Endothelial cell of umbilical vein (primary cell): ENCODE data around the gene GLDC. TPM values are rescaled to one million over a fixed set of nuclear protein-coding genes. Genes with fewer than 3 reads are reported as not detected.

Source experiments
- BruUV-seq: library from RNA; stranded (reverse); fragments of 400-500 nt; replicated peaks from 2 replicates; lab custom pipeline; 2021; lab: Mats Ljungman, UMichigan
- CTCF ChIA-PET: fragments of 300-600, 350-600 bp; sonication (Branson Sonifier 250); formaldehyde crosslinking; loops from one replicate; lab custom pipeline; 2021; ENCODE audit warnings: antibody characterized with exemption, inconsistent platforms; lab: Charles Lee
- POLR2A ChIA-PET: fragments of 300-600, 350-600 bp; sonication (Branson Sonifier 250); formaldehyde crosslinking; loops from one replicate; lab custom pipeline; 2021; ENCODE audit warnings: antibody characterized with exemption, inconsistent platforms; lab: Charles Lee
- DNase-seq: peaks from one replicate; pipeline ENCODE4 v3.0.0-alpha.2; 2011; ENCODE audit warnings: low read depth, low spot score
- FAIRE-seq: peaks from 2 replicates; lab custom pipeline; 2011; peaks lifted over from hg19 to GRCh38; lab: Jason Lieb, UNC
- H2AFZ ChIP-seq: 2 replicates; pipeline ENCODE4 v1.6.0; 2012; ENCODE audit warnings: low read depth, low read length, control low read depth, inconsistent platforms
- H3K27ac ChIP-seq: 2 replicates; pipeline ENCODE4 v1.5.1; 2011; ENCODE audit warnings: low read depth, mild to moderate bottlenecking, control low read depth, low read length, moderate library complexity; ENCODE audit not compliant: insufficient read depth
- H3K27me3 ChIP-seq, 2 experiments: 2 replicates each; pipeline versions ENCODE4 v1.6.0 to v1.6.1; 2011; ENCODE audit warnings: low read length in 2 of 2, mixed read lengths in 1 of 2; ENCODE audit not compliant: control insufficient read depth in 2 of 2, insufficient read depth in 2 of 2
- H3K36me3 ChIP-seq, 2 experiments: 2 replicates in 1 of 2; 3 replicates in 1 of 2; pipeline ENCODE4 v1.5.1; 2011; ENCODE audit warnings: low read length in 2 of 2, mild to moderate bottlenecking in 1 of 2, moderate library complexity in 1 of 2; ENCODE audit not compliant: control insufficient read depth in 2 of 2, insufficient read depth in 2 of 2; ENCODE audit errors: extremely low read depth in 1 of 2
- H3K4me1 ChIP-seq: 3 replicates; pipeline ENCODE4 v1.5.1; 2011; ENCODE audit warnings: mild to moderate bottlenecking, low read length; ENCODE audit not compliant: control insufficient read depth, insufficient read depth; ENCODE audit errors: extremely low read depth
- H3K4me2 ChIP-seq: 2 replicates; pipeline ENCODE4 v1.6.1; 2011; ENCODE audit warnings: low read length, control low read depth, mixed read lengths; ENCODE audit not compliant: insufficient read depth
- H3K4me3 ChIP-seq, 3 experiments: fragments of 200-600 bp in 1 of 3; sonication (generic), shearing (Covaris generic) in 1 of 3; replicated peaks in 1 of 3; 2 replicates each; pipeline ENCODE4 v1.5.1; 2011 to 2016; ENCODE audit warnings: control low read depth in 3 of 3, low read length in 3 of 3, mild to moderate bottlenecking in 2 of 3, inconsistent platforms in 1 of 3, low read depth in 1 of 3, moderate library complexity in 1 of 3; ENCODE audit not compliant: insufficient read depth in 1 of 3
- H3K79me2 ChIP-seq: 2 replicates; pipeline ENCODE4 v1.6.0; 2012; ENCODE audit warnings: low read length, inconsistent platforms; ENCODE audit not compliant: control insufficient read depth, insufficient read depth
- H3K9ac ChIP-seq: replicated peaks from 2 replicates; pipeline ENCODE3; 2011; ENCODE audit warnings: low read length, control low read depth; ENCODE audit not compliant: insufficient read depth; ENCODE audit errors: extremely low read depth
- H3K9me1 ChIP-seq: replicated peaks from 3 replicates; pipeline ENCODE4 v1.6.0; 2011; ENCODE audit warnings: mild to moderate bottlenecking, low read length; ENCODE audit not compliant: control insufficient read depth, insufficient read depth; ENCODE audit errors: extremely low read depth
- H3K9me3 ChIP-seq: replicated peaks from 2 replicates; pipeline ENCODE4 v1.5.1; 2012; ENCODE audit warnings: low read length, inconsistent platforms; ENCODE audit not compliant: control insufficient read depth, insufficient read depth
- H4K20me1 ChIP-seq: replicated peaks from 2 replicates; pipeline ENCODE3; 2011; ENCODE audit warnings: mild to moderate bottlenecking, low read length; ENCODE audit not compliant: control insufficient read depth, insufficient read depth; ENCODE audit errors: extremely low read depth
- EZH2 ChIP-seq: IDR thresholded peaks from 2 replicates; pipeline ENCODE4 v1.6.1; 2012; ENCODE audit warnings: borderline replicate concordance, low read depth, mild to moderate bottlenecking, moderate library complexity, low read length, inconsistent platforms; ENCODE audit not compliant: severe bottlenecking
- FOS ChIP-seq: IDR thresholded peaks from 2 replicates; pipeline ENCODE4 v1.6.1; 2011; ENCODE audit warnings: mild to moderate bottlenecking, low read length, moderate library complexity, borderline replicate concordance; ENCODE audit not compliant: insufficient read depth
- GATA2 ChIP-seq: IDR thresholded peaks from 2 replicates; pipeline ENCODE4 v1.7.0; 2011; ENCODE audit warnings: low read depth, mild to moderate bottlenecking, moderate library complexity, mixed read lengths, low read length; ENCODE audit not compliant: insufficient read length, insufficient read depth
- JUN ChIP-seq: IDR thresholded peaks from 2 replicates; pipeline ENCODE4 v1.6.1; 2011; ENCODE audit warnings: borderline replicate concordance, low read depth; ENCODE audit not compliant: insufficient read length, insufficient read depth
- MYC ChIP-seq: IDR thresholded peaks from one replicate; pipeline ENCODE4 v1.6.1; 2011; ENCODE audit warnings: mild to moderate bottlenecking, low read depth, low read length
- POLR2A ChIP-seq: IDR thresholded peaks from 2 replicates; pipeline ENCODE4 v1.6.1; 2012; ENCODE audit warnings: low read depth, mild to moderate bottlenecking, control low read depth, low read length
- POLR2AphosphoS5 ChIP-seq: IDR thresholded peaks from 2 replicates; pipeline ENCODE4 v1.6.1; 2012; ENCODE audit warnings: low read depth, mild to moderate bottlenecking, control low read depth, low read length, moderate library complexity; ENCODE audit not compliant: insufficient read depth
- dilution Hi-C: fragments of 300-500 bp; cut with MboI; formaldehyde crosslinking; loops from one replicate; pipeline ENCODE4 v1.15.0; 2019; ENCODE audit warnings: low sequenced_read_pairs; ENCODE audit not compliant: extremely low pct_ligation_motif_present
- intact Hi-C: fragments of 100-400 bp; cut with micrococcal nuclease; formaldehyde crosslinking; loops from one replicate; pipeline ENCODE4 v1.10.0; 2022
- polyA plus RNA-seq, 4 experiments: library from polyadenylated mRNA; depleted of rRNA in 3 of 4; stranded (reverse) in 3 of 4; unstranded in 1 of 4; fragments of >200 nt; gene quantifications; 2 replicates each; pipeline versions ENCODE4 v1.2.1 to v1.2.3, GENCODE V29; 2011 to 2012; ENCODE audit warnings: missing spikeins in 1 of 4
- total RNA-seq: library from RNA; stranded (reverse); gene quantifications from 2 replicates; pipeline ENCODE4 v1.2.3, GENCODE V29; 2021
- TF ChIP-seq, protein P1 (sequence below), 2 donors: IDR thresholded peaks; 1 replicate in 1 of 2; 2 replicates in 1 of 2; pipeline ENCODE4 v1.5.1; 2011; ENCODE audit warnings: low read length in 2 of 2, mild to moderate bottlenecking in 2 of 2, moderate library complexity in 2 of 2, control low read depth in 1 of 2, inconsistent platforms in 1 of 2, low read depth in 1 of 2; ENCODE audit not compliant: insufficient read depth in 1 of 2; ENCODE audit errors: extremely low read depth in 1 of 2
- TF ChIP-seq, protein P2 (sequence below): IDR thresholded peaks from 2 replicates; pipeline ENCODE4 v1.6.1; 2011; ENCODE audit not compliant: insufficient read depth, insufficient read length

The GLDC gene
- total and polyA plus RNA-seq, 2 donors (not counting 3 experiments of a cell fraction or from before 2014, with no cell fraction given) = 1.8 to 2.6 TPM

DNA sequence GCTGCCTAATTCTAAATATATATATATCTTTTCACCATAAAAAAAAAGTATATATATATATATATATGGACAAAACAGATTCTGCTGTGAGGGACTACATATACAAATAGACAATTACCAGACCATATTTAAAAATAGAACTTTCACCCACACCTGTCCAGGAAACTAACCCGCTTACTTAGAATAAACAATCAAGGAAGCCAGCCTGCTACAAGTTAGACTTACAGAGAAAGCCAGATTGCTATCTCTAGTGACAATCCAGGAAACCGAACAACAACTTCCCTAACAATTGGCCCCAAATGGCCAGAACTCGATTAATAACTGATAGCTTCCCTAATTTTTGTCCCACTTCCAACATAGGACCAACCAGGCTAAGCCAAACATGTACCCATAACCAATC, 5.9 kb downstream of the GLDC start:
- H3K27ac ChIP-seq = no peak overlapping the region
- ChIA-PET POLR2A (no interaction called here), CTCF (interaction anchor here (0.8 to 1.9 kb wide), 5 partner anchors 10 to 100 kb away, joined by 3 to 4 read pairs (median 3); no protein-coding TSS in a partner anchor)
- H3K4me2 ChIP-seq = no peak overlapping the region
- no peaks in the 10 kb centered on the region for H3K4me1 ChIP-seq
- no TSS peak for BruUV-seq
- H3K4me3 ChIP-seq = no peak overlapping the region
- H3K9me3 ChIP-seq = no peaks in the 10 kb centered on the region
- no peak overlapping the region for H2AFZ ChIP-seq
- H4K20me1 ChIP-seq = no peaks in the 10 kb centered on the region
- no peaks in the 10 kb centered on the region for H3K79me2 ChIP-seq
- no peak overlapping the region for H3K9ac ChIP-seq
- H3K27me3 ChIP-seq = peaks cover 25% of the 10 kb centered on the region in 2 experiments
- FAIRE-seq (no peak), DNase-seq (no peak)
- TF ChIP-seq, protein P1, sequence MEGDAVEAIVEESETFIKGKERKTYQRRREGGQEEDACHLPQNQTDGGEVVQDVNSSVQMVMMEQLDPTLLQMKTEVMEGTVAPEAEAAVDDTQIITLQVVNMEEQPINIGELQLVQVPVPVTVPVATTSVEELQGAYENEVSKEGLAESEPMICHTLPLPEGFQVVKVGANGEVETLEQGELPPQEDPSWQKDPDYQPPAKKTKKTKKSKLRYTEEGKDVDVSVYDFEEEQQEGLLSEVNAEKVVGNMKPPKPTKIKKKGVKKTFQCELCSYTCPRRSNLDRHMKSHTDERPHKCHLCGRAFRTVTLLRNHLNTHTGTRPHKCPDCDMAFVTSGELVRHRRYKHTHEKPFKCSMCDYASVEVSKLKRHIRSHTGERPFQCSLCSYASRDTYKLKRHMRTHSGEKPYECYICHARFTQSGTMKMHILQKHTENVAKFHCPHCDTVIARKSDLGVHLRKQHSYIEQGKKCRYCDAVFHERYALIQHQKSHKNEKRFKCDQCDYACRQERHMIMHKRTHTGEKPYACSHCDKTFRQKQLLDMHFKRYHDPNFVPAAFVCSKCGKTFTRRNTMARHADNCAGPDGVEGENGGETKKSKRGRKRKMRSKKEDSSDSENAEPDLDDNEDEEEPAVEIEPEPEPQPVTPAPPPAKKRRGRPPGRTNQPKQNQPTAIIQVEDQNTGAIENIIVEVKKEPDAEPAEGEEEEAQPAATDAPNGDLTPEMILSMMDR (IDR thresholded peaks at IDR 0.05; ENCODE audit: extremely low read depth in 1 of 2, insufficient read depth in 1 of 2, low read depth in 1 of 2, low read length in 2 of 2) = no peak
- TF ChIP-seq MYC (no peak), EZH2 (no peak), POLR2A (no peak), JUN (no peak), POLR2AphosphoS5 (no peak), FOS (no peak), GATA2 (no peak)
- TF ChIP-seq, protein P2, sequence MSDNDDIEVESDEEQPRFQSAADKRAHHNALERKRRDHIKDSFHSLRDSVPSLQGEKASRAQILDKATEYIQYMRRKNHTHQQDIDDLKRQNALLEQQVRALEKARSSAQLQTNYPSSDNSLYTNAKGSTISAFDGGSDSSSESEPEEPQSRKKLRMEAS = no peak
- no peaks in the 10 kb centered on the region for H3K36me3 ChIP-seq
- dilution Hi-C loops (no loop called here), intact Hi-C loops (no loop called here)
- H3K9me1 ChIP-seq = no peaks in the 10 kb centered on the region
